GM23248 (cell line): Measurements from ENCODE around the gene PIF1. TPM values are rescaled to one million over a fixed set of nuclear protein-coding genes. Genes with fewer than 3 reads are reported as not detected.
"Not testable (repeated sequence)": the region's sequence is repeated elsewhere in the genome, so short reads cannot be mapped to it uniquely, and the experiment has no call there.

ENCODE experiments used
- DNase-seq: peaks from one replicate; pipeline ENCODE4 v3.0.0-alpha.2; 2015
- H2AFZ ChIP-seq: fragments of 200-600 bp; sonication (generic); 2 replicates; pipeline ENCODE4 v1.6.1; 2016; ENCODE audit warnings: antibody characterized with exemption
- H3F3A ChIP-seq: fragments of 200-600 bp; sonication (generic); 2 replicates; pipeline ENCODE4 v1.6.1; 2016; ENCODE audit warnings: mild to moderate bottlenecking, antibody characterized with exemption, mixed run types; ENCODE audit not compliant: insufficient read depth
- H3K27ac ChIP-seq: fragments of 200-600 bp; sonication (generic); 2 replicates; pipeline ENCODE4 v1.5.1; 2016; ENCODE audit warnings: mild to moderate bottlenecking
- H3K27me3 ChIP-seq: fragments of 200-600 bp; sonication (generic); replicated peaks from 2 replicates; pipeline ENCODE4 v1.6.1; 2016; ENCODE audit warnings: mild to moderate bottlenecking; ENCODE audit not compliant: insufficient read depth
- H3K36me3 ChIP-seq: fragments of 200-600 bp; sonication (generic); 2 replicates; pipeline ENCODE4 v1.6.1; 2016; ENCODE audit warnings: low read depth, mild to moderate bottlenecking
- H3K4me1 ChIP-seq: fragments of 200-600 bp; sonication (generic); 2 replicates; pipeline ENCODE4 v1.6.1; 2016; ENCODE audit warnings: mild to moderate bottlenecking; ENCODE audit not compliant: insufficient read depth
- H3K4me2 ChIP-seq: fragments of 200-600 bp; sonication (generic); one replicate; pipeline ENCODE4 v1.6.1; 2016; ENCODE audit warnings: mild to moderate bottlenecking; ENCODE audit not compliant: unreplicated experiment
- H3K4me3 ChIP-seq: fragments of 200-600 bp; sonication (generic); 2 replicates; pipeline ENCODE4 v1.5.1; 2016; ENCODE audit warnings: mild to moderate bottlenecking
- H3K79me2 ChIP-seq: fragments of 200-600 bp; sonication (generic); 2 replicates; pipeline ENCODE4 v1.6.1; 2016; ENCODE audit warnings: mild to moderate bottlenecking; ENCODE audit not compliant: insufficient read depth
- H3K9ac ChIP-seq: fragments of 200-600 bp; sonication (generic); 2 replicates; pipeline ENCODE4 v1.6.1; 2016; ENCODE audit warnings: mild to moderate bottlenecking
- H3K9me2 ChIP-seq: fragments of 200-600 bp; sonication (generic); 2 replicates; pipeline ENCODE4 v1.6.1; 2016; ENCODE audit warnings: mixed run types, mild to moderate bottlenecking, moderate library complexity; ENCODE audit not compliant: insufficient read depth
- H3K9me3 ChIP-seq: fragments of 200-600 bp; sonication (generic); one replicate; pipeline ENCODE4 v1.6.1; 2017; ENCODE audit warnings: low read depth
- H4K20me1 ChIP-seq: fragments of 200-600 bp; sonication (generic); 2 replicates; pipeline ENCODE4 v1.6.0; 2016; ENCODE audit not compliant: insufficient read depth
- EZH2 ChIP-seq: fragments of 200-600 bp; sonication (generic); IDR thresholded peaks from 2 replicates; pipeline ENCODE4 v1.6.1; 2018; ENCODE audit warnings: antibody characterized with exemption, mild to moderate bottlenecking; ENCODE audit not compliant: insufficient read depth, poor library complexity, severe bottlenecking
- EZH2phosphoT487 ChIP-seq: fragments of 200-600 bp; sonication (generic); IDR thresholded peaks from 2 replicates; pipeline ENCODE4 v1.6.1; 2018; ENCODE audit warnings: antibody characterized with exemption, moderate library complexity, mild to moderate bottlenecking, low read depth; ENCODE audit not compliant: insufficient read depth
- WGBS, 2 experiments: methylation state at CpG; one replicate each; pipeline ENCODE4 v1.1.6; 2015 to 2017; ENCODE audit warnings: low lambda C conversion rate in 2 of 2, low coverage in 1 of 2; ENCODE audit errors: missing lambda C conversion rate in 2 of 2; 5-methylcytosine and 5-hydroxymethylcytosine counted together
- in situ Hi-C: fragments of 300-500 bp; cut with MboI; formaldehyde crosslinking; loops from 2 replicates; pipeline ENCODE4 v1.15.0; 2020
- polyA plus RNA-seq: library from polyadenylated mRNA; unstranded; fragments of >200 nt; fragmentation: Nextera tagmentation; extraction: Ambion mirVana; gene quantifications from 2 replicates; pipeline ENCODE4 v1.2.1, GENCODE V29; 2016
- total RNA-seq: library from RNA; depleted of rRNA; stranded (reverse); fragments of >200 nt; shearing (Covaris generic); gene quantifications from 2 replicates; pipeline ENCODE4 v1.2.3, GENCODE V29; 2014

Gene PIF1
- total and polyA plus RNA-seq, 2 experiments from 2014 or later, result 7.0 to 9.7 TPM

- Histone ChIP-seq H4K20me1 (no peaks in the 10 kb centered on the region), H3K27me3 (no peaks in the 10 kb centered on the region), H3F3A (no peaks in the 10 kb centered on the region), H3K4me3 (peak overlapping the region; percentile 73), H3K9ac (peak overlapping the region; percentile 55), H2AFZ (peak overlapping the region; percentile 67), H3K36me3 (no peaks in the 10 kb centered on the region), H3K4me2 (peak overlapping the region; percentile 84), H3K27ac (peak overlapping the region; percentile 20), H3K9me2 (no peaks in the 10 kb centered on the region), H3K9me3 (no peaks in the 10 kb centered on the region), H3K4me1 (peaks cover 5% of the 10 kb centered on the region), H3K79me2 (no peaks in the 10 kb centered on the region)
- in situ Hi-C loops, result no loop called here
- DNase-seq, result peak; percentile 40
- WGBS, 2 experiments, result 1% methylated on average over 17 of the region's 17 CpGs
- TF ChIP-seq EZH2 (no peak), EZH2phosphoT487 (no peak)
Observed at GRCh38 chr15:64824929-64825430, 467 bp downstream of the PIF1 start.

GRCh38 chr15:64816452-64816851 is 9.0 kb downstream of the PIF1 start:
- TF ChIP-seq EZH2phosphoT487 (no peak), EZH2 (no peak)
- H3K36me3 ChIP-seq, result no peaks in the 10 kb centered on the region
- no peaks in the 10 kb centered on the region for H3K4me1 ChIP-seq
- no peaks in the 10 kb centered on the region for H3K79me2 ChIP-seq
- in situ Hi-C loops, result no loop called here
- no peaks in the 10 kb centered on the region for H3F3A ChIP-seq
- H3K9me3 ChIP-seq, result no peaks in the 10 kb centered on the region
- no peak overlapping the region for H3K4me3 ChIP-seq
- H3K9ac ChIP-seq, result no peak overlapping the region
- H3K4me2 ChIP-seq, result no peak overlapping the region
- 91 to 92% methylated on average over 13 of the region's 13 CpGs for WGBS, 2 experiments
- H3K9me2 ChIP-seq, result no peaks in the 10 kb centered on the region
- H2AFZ ChIP-seq, result no peak overlapping the region
- H3K27ac ChIP-seq, result no peak overlapping the region
- no peaks in the 10 kb centered on the region for H4K20me1 ChIP-seq
- H3K27me3 ChIP-seq, result no peaks in the 10 kb centered on the region
- DNase-seq, result no peak

- H2AFZ ChIP-seq, in situ Hi-C loops, H3K27me3 ChIP-seq, H3K27ac ChIP-seq, H3K4me1 ChIP-seq, H3K36me3 ChIP-seq, H3K79me2 ChIP-seq, H3K9me3 ChIP-seq, H3K9ac ChIP-seq, H4K20me1 ChIP-seq, H3F3A ChIP-seq, H3K4me2 ChIP-seq, H3K4me3 ChIP-seq, H3K9me2 ChIP-seq, DNase-seq: not testable (repeated sequence)
- 84 to 86% methylated on average over 4 of the region's 4 CpGs for WGBS, 2 experiments
Observed at GRCh38 chr15:64814965-64815364, 10.5 kb downstream of the PIF1 start.

GRCh38 chr15:64814283-64814682 is 11.2 kb downstream of the PIF1 start:
- H4K20me1 ChIP-seq, H3K4me2 ChIP-seq, H2AFZ ChIP-seq, H3K27ac ChIP-seq, H3K36me3 ChIP-seq, H3K4me1 ChIP-seq, H3K9me3 ChIP-seq, H3K79me2 ChIP-seq, H3K9me2 ChIP-seq, DNase-seq, in situ Hi-C loops, H3K9ac ChIP-seq, H3F3A ChIP-seq, H3K4me3 ChIP-seq, H3K27me3 ChIP-seq: not testable (repeated sequence)
- WGBS, 2 experiments, result 93% methylated on average over 7 to 8 of the region's 8 CpGs

GRCh38 chr15:64813075-64813474 is 12.4 kb downstream of the PIF1 start:
- Histone ChIP-seq H4K20me1 (no peaks in the 10 kb centered on the region), H3K27ac (no peak overlapping the region), H3K4me2 (no peak overlapping the region), H2AFZ (no peak overlapping the region), H3K9me2 (no peaks in the 10 kb centered on the region), H3K4me3 (no peak overlapping the region), H3K36me3 (no peaks in the 10 kb centered on the region), H3K9ac (no peak overlapping the region), H3K27me3 (0 out of 2 replicates have a peak, but pooled peaks cover 8% of the 10 kb centered on the region), H3F3A (no peaks in the 10 kb centered on the region), H3K4me1 (no peaks in the 10 kb centered on the region), H3K79me2 (no peaks in the 10 kb centered on the region), H3K9me3 (no peaks in the 10 kb centered on the region)
- TF ChIP-seq EZH2phosphoT487 (no peak), EZH2 (no peak)
- 83 to 91% methylated on average over 6 of the region's 6 CpGs for WGBS, 2 experiments
- peak; percentile 11 for DNase-seq
- in situ Hi-C loops, result no loop called here
